Measurements from ENCODE around the gene TSC2. TPM values are rescaled to one million over a fixed set of nuclear protein-coding genes. Genes with fewer than 3 reads are reported as not detected.
A peak's percentile ranks its signal among the peaks of the same experiment; 100 is the strongest.

Gene TSC2
- total RNA-seq, 2 experiments from 2014 or later, result 56.6 to 63.9 TPM

GRCh38 chr16:2087748-2088631 is 40.2 kb downstream of the TSC2 start:
- H3K27me3 Mint-ChIP-seq, result no peaks in the 10 kb centered on the region
- H3K27ac Mint-ChIP-seq, result no peak overlapping the region
- no peaks in the 10 kb centered on the region for H3K4me1 Mint-ChIP-seq (ENCODE audit: low read depth)
- intact Hi-C loops (cut with micrococcal nuclease), result no loop called here
- DNase-seq, result no peak
- peaks cover 9% of the 10 kb centered on the region for H3K36me3 Mint-ChIP-seq
- H3K4me3 Mint-ChIP-seq, result no peak overlapping the region
- ChIA-PET CTCF (no interaction called here), POLR2A (no interaction called here)
- H3K9me3 Mint-ChIP-seq, result no peaks in the 10 kb centered on the region

GRCh38 chr16:2088759-2089358 is 41.1 kb downstream of the TSC2 start:
- peaks cover 9% of the 10 kb centered on the region for H3K36me3 Mint-ChIP-seq
- intact Hi-C loops (cut with micrococcal nuclease), result no loop called here
- no peak overlapping the region for H3K27ac Mint-ChIP-seq
- ChIA-PET POLR2A (no interaction called here), CTCF (no interaction called here)
- H3K4me1 Mint-ChIP-seq (ENCODE audit: low read depth), result no peaks in the 10 kb centered on the region
- no peak for DNase-seq
- H3K27me3 Mint-ChIP-seq, result no peaks in the 10 kb centered on the region
- H3K9me3 Mint-ChIP-seq, result no peaks in the 10 kb centered on the region
- no peak overlapping the region for H3K4me3 Mint-ChIP-seq

DNA sequence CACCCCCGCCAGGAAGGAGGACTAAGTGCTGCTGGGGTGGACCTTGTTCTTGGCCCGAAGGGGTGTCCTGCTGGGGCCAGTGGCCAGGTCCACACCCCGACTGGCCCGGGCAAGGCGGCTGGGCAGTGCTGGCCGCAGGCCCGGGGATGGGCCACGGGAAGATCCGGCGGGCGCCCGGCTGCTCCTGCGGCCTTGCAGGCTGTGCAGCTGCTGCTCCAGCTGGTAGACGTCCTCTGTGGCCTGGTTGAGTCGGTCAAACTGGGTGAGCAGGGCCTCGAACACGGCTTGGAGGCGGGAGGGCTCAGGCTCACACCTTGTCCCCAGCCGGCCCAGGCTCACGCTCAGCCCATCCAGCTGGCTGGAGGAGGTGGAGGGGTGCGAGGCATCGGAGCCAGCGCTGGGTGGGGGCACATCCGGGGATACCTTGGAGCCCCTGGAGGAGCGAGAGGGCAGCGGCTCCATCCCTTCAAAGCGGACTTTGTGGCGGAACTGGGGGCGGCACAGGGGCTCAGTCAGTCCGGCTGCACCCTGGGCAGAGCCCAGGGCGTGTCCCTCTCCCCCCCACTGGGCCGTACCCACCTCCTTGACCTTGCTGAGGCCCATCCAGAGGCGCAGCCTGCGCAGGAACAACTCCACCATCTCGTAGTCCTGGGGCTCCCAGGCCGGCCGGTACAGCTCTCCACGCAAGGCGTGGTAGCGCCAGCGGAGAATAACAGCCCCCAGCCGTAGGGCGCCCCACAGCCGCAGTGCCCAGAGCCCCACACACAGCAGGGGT is 42.1 kb downstream of the TSC2 start:
- no peak for DNase-seq
- Mint-ChIP-seq H3K36me3 (peaks cover 9% of the 10 kb centered on the region), H3K4me1 (ENCODE audit: low read depth) (no peaks in the 10 kb centered on the region), H3K27me3 (no peaks in the 10 kb centered on the region), H3K4me3 (no peak overlapping the region), H3K9me3 (no peaks in the 10 kb centered on the region), H3K27ac (no peak overlapping the region)
- ChIA-PET CTCF (no interaction called here), POLR2A (no interaction called here)
- intact Hi-C loops (cut with micrococcal nuclease), result no loop called here

- no peak overlapping the region for H3K27ac Mint-ChIP-seq
- CTCF ChIA-PET, result no interaction called here
- no peaks in the 10 kb centered on the region for H3K9me3 Mint-ChIP-seq
- H3K4me3 Mint-ChIP-seq, result no peak overlapping the region
- no peaks in the 10 kb centered on the region for H3K4me1 Mint-ChIP-seq (ENCODE audit: low read depth)
- H3K27me3 Mint-ChIP-seq, result no peaks in the 10 kb centered on the region
- peaks cover 9% of the 10 kb centered on the region for H3K36me3 Mint-ChIP-seq
- intact Hi-C loops (cut with micrococcal nuclease), result no loop called here
- POLR2A ChIA-PET, result no interaction called here
- no peak for DNase-seq
Measured at GRCh38 chr16:2090481-2090776, 42.6 kb downstream of the TSC2 start.

- POLR2A ChIA-PET, result no interaction called here
- intact Hi-C loops (cut with micrococcal nuclease), result no loop called here
- Mint-ChIP-seq H3K4me3 (no peak overlapping the region), H3K4me1 (ENCODE audit: low read depth) (no peaks in the 10 kb centered on the region), H3K36me3 (peaks cover 11% of the 10 kb centered on the region), H3K27me3 (no peaks in the 10 kb centered on the region), H3K9me3 (no peaks in the 10 kb centered on the region), H3K27ac (no peak overlapping the region)
- DNase-seq, result peak; percentile 18
- CTCF ChIA-PET, result interaction anchor here (1.3 kb wide), 1 partner anchor 87 kb away, joined by 4 read pairs; no protein-coding TSS in a partner anchor
Measured at GRCh38 chr16:2090777-2091546, 43.2 kb downstream of the TSC2 start.

DNA sequence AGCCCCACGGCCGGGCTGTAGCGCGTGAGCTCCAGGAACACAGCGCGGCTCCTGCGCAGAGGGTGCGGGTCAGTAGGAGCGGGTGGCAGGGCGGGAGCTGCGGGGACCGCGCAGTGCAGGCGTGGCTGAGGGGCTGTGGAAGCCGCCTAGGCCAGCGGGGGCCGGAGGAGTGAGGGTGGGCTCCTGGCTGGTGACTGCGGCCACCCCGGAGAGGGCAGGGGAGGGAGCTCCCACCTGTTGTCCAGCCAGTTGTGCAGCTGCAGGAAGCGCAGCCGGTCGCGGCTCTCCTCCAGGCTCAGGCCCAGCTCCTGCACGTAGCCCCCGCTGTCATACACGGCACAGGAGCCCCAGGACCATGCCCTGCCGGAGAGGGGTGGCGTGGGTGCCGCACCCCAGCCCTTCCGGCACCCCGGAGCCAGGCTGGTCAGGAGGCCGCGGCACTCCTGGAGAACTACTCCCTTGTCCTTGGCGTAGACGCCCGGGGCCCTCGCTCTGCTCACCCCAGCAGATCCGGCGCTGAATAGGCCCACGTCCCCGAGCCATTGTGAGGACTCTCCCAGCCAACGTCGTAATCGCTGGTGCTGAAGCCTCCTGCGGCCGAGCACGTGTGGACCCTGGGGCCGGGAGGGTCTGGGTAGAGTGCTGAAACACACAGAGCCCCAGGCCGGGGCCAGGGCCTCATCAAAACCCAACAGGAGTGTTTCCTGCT is 43.9 kb downstream of the TSC2 start:
- CTCF ChIA-PET, result interaction anchor here (0.9 to 1.3 kb wide), 2 partner anchors 49 to 88 kb away, joined by 3 to 4 read pairs; no protein-coding TSS in a partner anchor
- H3K4me3 Mint-ChIP-seq, result no peak overlapping the region
- H3K9me3 Mint-ChIP-seq, result no peaks in the 10 kb centered on the region
- peaks cover 11% of the 10 kb centered on the region for H3K36me3 Mint-ChIP-seq
- DNase-seq, result no peak
- intact Hi-C loops (cut with micrococcal nuclease), result no loop called here
- H3K27ac Mint-ChIP-seq, result no peak overlapping the region
- POLR2A ChIA-PET, result no interaction called here
- H3K4me1 Mint-ChIP-seq (ENCODE audit: low read depth), result no peaks in the 10 kb centered on the region
- H3K27me3 Mint-ChIP-seq, result no peaks in the 10 kb centered on the region

DNA sequence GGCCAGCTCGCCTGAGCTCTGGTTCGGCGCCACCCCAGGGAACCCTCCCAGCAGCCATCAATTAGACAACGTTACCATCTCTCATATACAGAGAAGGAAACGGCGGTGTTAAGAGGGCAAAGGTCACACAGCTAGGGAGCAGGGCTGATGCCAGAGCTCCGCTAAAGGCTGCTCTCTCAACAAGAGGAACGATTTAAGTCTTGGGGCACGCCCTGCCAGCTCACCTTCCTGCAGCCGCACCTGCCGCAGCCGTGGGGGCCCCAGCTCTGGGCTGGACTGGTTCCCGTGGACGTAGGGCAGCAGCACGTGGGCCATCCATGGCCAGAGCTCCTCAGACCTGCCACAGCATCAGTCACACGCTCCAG is 44.5 kb downstream of the TSC2 start:
- Mint-ChIP-seq H3K36me3 (peaks cover 11% of the 10 kb centered on the region), H3K4me1 (ENCODE audit: low read depth) (no peaks in the 10 kb centered on the region), H3K27ac (no peak overlapping the region), H3K4me3 (no peak overlapping the region), H3K9me3 (no peaks in the 10 kb centered on the region), H3K27me3 (no peaks in the 10 kb centered on the region)
- ChIA-PET POLR2A (no interaction called here), CTCF (interaction anchor here (0.9 kb wide), 1 partner anchor 49 kb away, joined by 3 read pairs; no protein-coding TSS in a partner anchor)
- no peak for DNase-seq
- intact Hi-C loops (cut with micrococcal nuclease), result no loop called here

DNA sequence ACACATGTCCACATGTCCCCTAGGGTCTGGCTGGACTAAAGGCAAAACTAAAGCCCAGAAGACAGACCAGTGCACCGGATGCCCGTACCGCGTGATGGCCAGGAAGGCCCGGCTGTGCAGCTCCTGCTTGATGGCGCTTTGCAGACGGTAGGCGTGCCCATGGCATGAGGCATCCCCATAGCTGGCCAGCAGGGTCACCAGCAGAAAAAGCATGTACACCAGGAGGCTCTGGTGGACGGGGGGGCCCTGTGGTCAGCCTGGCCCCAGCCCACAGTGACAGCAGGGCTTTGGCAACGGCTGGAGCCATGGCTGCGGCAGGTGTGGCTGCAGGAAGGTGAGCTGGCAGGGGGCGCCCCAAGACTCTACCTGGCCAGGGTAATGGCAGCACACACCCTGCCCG is 45.1 kb downstream of the TSC2 start:
- ChIA-PET CTCF (interaction anchor here (0.9 kb wide), 1 partner anchor 48 kb away, joined by 3 read pairs; no protein-coding TSS in a partner anchor), POLR2A (no interaction called here)
- Mint-ChIP-seq H3K4me1 (ENCODE audit: low read depth) (no peaks in the 10 kb centered on the region), H3K36me3 (peaks cover 9% of the 10 kb centered on the region), H3K9me3 (no peaks in the 10 kb centered on the region), H3K4me3 (no peak overlapping the region), H3K27me3 (no peaks in the 10 kb centered on the region), H3K27ac (no peak overlapping the region)
- intact Hi-C loops (cut with micrococcal nuclease), result no loop called here
- no peak for DNase-seq

DNA sequence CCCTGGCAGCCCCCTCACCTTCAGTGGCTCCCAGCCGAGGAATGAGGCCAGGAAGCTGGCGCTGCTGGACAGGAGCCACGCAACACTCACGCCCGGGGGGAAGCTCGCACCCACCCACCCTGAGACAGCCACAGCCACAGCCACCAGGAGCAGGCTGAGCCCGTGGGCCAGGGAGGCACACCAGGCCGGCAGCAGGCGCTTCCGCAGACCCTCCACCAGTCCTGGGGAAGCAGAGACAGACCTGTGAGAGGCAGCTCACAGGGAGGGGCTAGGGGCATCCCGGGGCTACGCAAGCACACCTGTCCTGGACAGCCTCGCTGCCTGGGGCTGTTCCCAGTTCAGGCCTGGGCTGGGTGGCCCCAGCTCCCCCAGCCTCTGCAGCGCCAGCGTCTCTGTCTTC is 46.0 kb downstream of the TSC2 start:
- no peak for DNase-seq
- H3K4me1 Mint-ChIP-seq (ENCODE audit: low read depth), result no peaks in the 10 kb centered on the region
- intact Hi-C loops (cut with micrococcal nuclease), result no loop called here
- H3K27ac Mint-ChIP-seq, result no peak overlapping the region
- POLR2A ChIA-PET, result no interaction called here
- CTCF ChIA-PET, result no interaction called here
- no peak overlapping the region for H3K4me3 Mint-ChIP-seq
- H3K27me3 Mint-ChIP-seq, result no peaks in the 10 kb centered on the region
- H3K36me3 Mint-ChIP-seq, result peaks cover 9% of the 10 kb centered on the region
- H3K9me3 Mint-ChIP-seq, result no peaks in the 10 kb centered on the region

DNA sequence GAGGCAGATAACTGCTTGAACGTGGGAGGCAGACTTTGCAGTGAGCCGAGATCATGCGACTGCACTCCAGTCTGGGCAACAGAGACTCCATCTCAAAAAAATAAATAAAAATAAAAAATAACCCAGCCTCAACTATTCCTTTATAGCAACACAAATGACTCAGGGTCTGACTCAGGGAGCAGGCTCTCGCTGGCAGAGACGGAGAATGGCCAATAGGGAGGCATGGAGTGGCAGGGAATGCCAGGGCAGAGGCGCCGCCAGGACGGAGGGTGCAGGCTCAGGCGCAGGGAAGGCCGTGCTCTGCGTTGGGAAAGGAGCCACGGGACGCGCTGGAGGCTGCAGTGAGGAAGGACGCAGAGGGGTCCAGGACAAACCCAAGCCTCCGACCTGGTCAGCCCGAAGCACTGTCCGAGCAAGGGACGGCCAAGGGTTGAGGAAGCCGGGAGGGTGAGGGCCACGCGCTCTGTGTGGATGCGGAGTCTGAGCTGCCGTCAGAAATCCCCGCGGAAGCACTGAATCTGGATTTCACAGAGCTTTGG is 47.6 kb downstream of the TSC2 start:
- Mint-ChIP-seq H3K27me3 (no peaks in the 10 kb centered on the region), H3K27ac (no peak overlapping the region), H3K9me3 (no peaks in the 10 kb centered on the region), H3K36me3 (peaks cover 6% of the 10 kb centered on the region), H3K4me1 (ENCODE audit: low read depth) (no peaks in the 10 kb centered on the region), H3K4me3 (no peak overlapping the region)
- intact Hi-C loops (cut with micrococcal nuclease), result no loop called here
- no peak for DNase-seq
- ChIA-PET POLR2A (no interaction called here), CTCF (no interaction called here)

- H3K4me3 Mint-ChIP-seq, result no peak overlapping the region
- H3K27me3 Mint-ChIP-seq, result no peaks in the 10 kb centered on the region
- ChIA-PET CTCF (no interaction called here), POLR2A (no interaction called here)
- intact Hi-C loops (cut with micrococcal nuclease), result no loop called here
- H3K36me3 Mint-ChIP-seq, result peaks cover 3% of the 10 kb centered on the region
- H3K27ac Mint-ChIP-seq, result no peak overlapping the region
- H3K4me1 Mint-ChIP-seq (ENCODE audit: low read depth), result no peaks in the 10 kb centered on the region
- no peak for DNase-seq
- no peaks in the 10 kb centered on the region for H3K9me3 Mint-ChIP-seq
Measured at GRCh38 chr16:2095918-2096582, 48.3 kb downstream of the TSC2 start.
